Measurements from ENCODE around the gene IL1RN. TPM values are rescaled to one million over a fixed set of nuclear protein-coding genes. Genes with fewer than 3 reads are reported as not detected.

The IL1RN gene
- total RNA-seq, 4 donors from 2014 or later = 129 to 147 (median 135) TPM

GRCh38 chr2:113141451-113141850 lies 14.1 kb downstream of the IL1RN start:
- no peaks in the 10 kb centered on the region for H3K36me3 ChIP-seq
- H3K4me3 ChIP-seq = no peak overlapping the region
- no peaks in the 10 kb centered on the region for H3K9me3 ChIP-seq
- no peak overlapping the region for H3K27ac ChIP-seq
- no peaks in the 10 kb centered on the region for H3K27me3 ChIP-seq
- TF ChIP-seq EP300 (IDR thresholded peaks at IDR 0.05) = no peak
- no peak for TF ChIP-seq POLR2A (IDR thresholded peaks at IDR 0.05)
- TF ChIP-seq POLR2AphosphoS5 (IDR thresholded peaks at IDR 0.05) = no peak
- TF ChIP-seq, protein P1, sequence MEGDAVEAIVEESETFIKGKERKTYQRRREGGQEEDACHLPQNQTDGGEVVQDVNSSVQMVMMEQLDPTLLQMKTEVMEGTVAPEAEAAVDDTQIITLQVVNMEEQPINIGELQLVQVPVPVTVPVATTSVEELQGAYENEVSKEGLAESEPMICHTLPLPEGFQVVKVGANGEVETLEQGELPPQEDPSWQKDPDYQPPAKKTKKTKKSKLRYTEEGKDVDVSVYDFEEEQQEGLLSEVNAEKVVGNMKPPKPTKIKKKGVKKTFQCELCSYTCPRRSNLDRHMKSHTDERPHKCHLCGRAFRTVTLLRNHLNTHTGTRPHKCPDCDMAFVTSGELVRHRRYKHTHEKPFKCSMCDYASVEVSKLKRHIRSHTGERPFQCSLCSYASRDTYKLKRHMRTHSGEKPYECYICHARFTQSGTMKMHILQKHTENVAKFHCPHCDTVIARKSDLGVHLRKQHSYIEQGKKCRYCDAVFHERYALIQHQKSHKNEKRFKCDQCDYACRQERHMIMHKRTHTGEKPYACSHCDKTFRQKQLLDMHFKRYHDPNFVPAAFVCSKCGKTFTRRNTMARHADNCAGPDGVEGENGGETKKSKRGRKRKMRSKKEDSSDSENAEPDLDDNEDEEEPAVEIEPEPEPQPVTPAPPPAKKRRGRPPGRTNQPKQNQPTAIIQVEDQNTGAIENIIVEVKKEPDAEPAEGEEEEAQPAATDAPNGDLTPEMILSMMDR (IDR thresholded peaks at IDR 0.05) = no peak
- 86% methylated on average over 6 of the region's 6 CpGs for WGBS
- peaks cover 9% of the 10 kb centered on the region for H3K4me1 ChIP-seq
- DNase-seq (ENCODE audit: low spot score in 2 of 2) = no peak

- no peak overlapping the region for H3K4me3 ChIP-seq
- TF ChIP-seq POLR2AphosphoS5 (IDR thresholded peaks at IDR 0.05) (no peak), POLR2A (IDR thresholded peaks at IDR 0.05) (no peak), EP300 (IDR thresholded peaks at IDR 0.05) (no peak)
- TF ChIP-seq, protein P1 (IDR thresholded peaks at IDR 0.05) = no peak
- 98% methylated on average over 2 of the region's 2 CpGs for WGBS
- H3K4me1 ChIP-seq = peaks cover 9% of the 10 kb centered on the region
- no peaks in the 10 kb centered on the region for H3K27me3 ChIP-seq
- no peaks in the 10 kb centered on the region for H3K9me3 ChIP-seq
- DNase-seq (ENCODE audit: low spot score in 2 of 2) = no peak
- H3K27ac ChIP-seq = no peak overlapping the region
- no peaks in the 10 kb centered on the region for H3K36me3 ChIP-seq
These were observed 14.9 kb downstream of the IL1RN start for GRCh38 chr2:113142290-113142689.

- H3K36me3 ChIP-seq = no peaks in the 10 kb centered on the region
- no peak overlapping the region for H3K27ac ChIP-seq
- DNase-seq (ENCODE audit: low spot score in 2 of 2) = no peak
- no peaks in the 10 kb centered on the region for H3K27me3 ChIP-seq
- no peaks in the 10 kb centered on the region for H3K9me3 ChIP-seq
- H3K4me3 ChIP-seq = no peak overlapping the region
- no peaks in the 10 kb centered on the region for H3K4me1 ChIP-seq
- TF ChIP-seq EP300 (IDR thresholded peaks at IDR 0.05) = no peak
- TF ChIP-seq POLR2AphosphoS5 (IDR thresholded peaks at IDR 0.05) = no peak
- TF ChIP-seq, protein P1 (IDR thresholded peaks at IDR 0.05) = no peak
- TF ChIP-seq POLR2A (IDR thresholded peaks at IDR 0.05) = no peak
- WGBS = 92% methylated on average over 4 of the region's 4 CpGs
These were observed 16.9 kb downstream of the IL1RN start for GRCh38 chr2:113144259-113144658.

DNA sequence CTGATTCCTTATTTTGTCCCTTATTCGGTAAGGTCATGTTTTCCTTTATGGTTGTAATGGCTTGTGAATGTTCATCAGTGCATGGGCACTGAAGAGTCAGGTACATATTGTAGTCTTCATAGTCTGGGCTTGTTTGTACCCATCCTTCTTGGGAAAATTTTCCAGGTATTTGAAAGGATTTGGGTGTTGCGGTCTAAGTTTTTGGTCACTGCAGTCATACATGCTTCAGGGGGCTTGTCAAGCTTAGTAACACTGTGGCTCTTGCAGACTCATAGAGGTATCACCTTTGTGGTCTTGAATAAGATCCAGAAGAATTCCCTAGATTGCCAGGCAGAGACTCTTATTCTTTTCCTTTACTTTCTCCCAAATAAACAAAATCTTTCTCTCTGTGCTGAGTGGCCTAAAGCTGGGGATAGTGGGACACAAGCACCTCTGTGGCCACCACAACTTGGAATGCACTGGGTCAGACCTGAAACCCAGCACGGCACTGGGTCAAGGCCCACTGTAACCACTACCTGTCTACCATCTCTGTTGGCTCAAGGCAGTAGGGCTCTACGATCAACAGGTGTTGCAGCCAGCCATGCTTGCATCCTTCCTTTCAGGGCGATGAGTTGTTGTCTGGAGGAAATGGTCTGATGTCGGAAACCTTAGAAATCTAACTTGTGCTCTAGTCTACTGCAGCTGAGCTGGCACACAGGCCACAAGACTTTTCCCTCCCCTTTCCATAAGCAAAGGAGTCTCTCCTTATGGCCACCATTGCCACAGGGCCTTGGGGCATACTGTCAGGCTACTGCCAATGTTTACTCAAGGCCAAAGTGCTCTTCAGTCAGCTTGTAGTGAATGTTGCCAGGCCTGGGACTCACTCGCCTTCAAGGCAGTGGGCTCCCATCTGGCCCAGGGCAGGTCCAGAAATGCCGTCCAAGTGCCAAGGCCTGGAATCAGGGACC lies 21.5 kb downstream of the IL1RN start:
- no peak for TF ChIP-seq EP300 (IDR thresholded peaks at IDR 0.05)
- no peak for TF ChIP-seq POLR2AphosphoS5 (IDR thresholded peaks at IDR 0.05)
- TF ChIP-seq, protein P1 (IDR thresholded peaks at IDR 0.05) = no peak
- no peak for TF ChIP-seq POLR2A (IDR thresholded peaks at IDR 0.05)
- WGBS = 85% methylated on average over 7 of the region's 8 CpGs
- Histone ChIP-seq H3K27me3 (no peaks in the 10 kb centered on the region), H3K9me3 (no peaks in the 10 kb centered on the region), H3K36me3 (no peaks in the 10 kb centered on the region), H3K4me3 (no peak overlapping the region), H3K4me1 (no peaks in the 10 kb centered on the region), H3K27ac (no peak overlapping the region)
- DNase-seq (ENCODE audit: low spot score in 2 of 2) = no peak

DNA sequence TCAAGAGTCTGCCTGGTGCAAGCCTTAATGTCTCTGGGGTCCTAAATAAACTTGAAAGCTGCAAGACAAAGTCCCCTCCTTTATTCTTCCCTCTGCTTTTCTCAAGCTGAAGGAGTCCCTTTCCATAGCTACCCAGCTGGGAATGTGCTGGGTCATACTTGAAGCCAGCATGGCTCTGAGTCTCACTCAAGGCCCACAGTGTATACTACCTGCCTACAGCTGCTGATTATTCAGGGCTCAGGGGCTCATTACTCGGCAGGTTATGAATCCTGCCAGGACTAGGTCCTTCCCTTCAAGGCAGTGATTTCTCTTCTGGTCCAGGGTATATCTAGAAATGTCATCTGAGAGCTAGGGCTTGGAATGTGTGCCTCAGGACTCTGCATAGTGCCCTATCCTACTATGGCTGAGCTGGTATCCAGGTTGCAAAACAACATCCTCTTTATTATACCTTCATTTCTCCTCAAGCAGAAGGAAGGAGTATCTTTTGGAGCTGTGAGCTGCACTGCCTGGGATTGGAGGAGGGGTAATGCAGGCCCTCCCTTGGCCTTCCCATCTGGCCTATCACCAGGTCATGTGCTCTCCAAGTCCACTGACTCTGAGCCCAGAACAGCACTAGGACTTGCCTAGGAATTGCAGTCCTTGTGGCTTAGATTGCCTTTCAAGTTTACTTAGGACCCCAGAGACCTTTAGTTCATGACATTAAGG lies 22.3 kb downstream of the IL1RN start:
- Histone ChIP-seq H3K36me3 (no peaks in the 10 kb centered on the region), H3K4me3 (no peak overlapping the region), H3K9me3 (no peaks in the 10 kb centered on the region), H3K27ac (no peak overlapping the region), H3K4me1 (no peaks in the 10 kb centered on the region), H3K27me3 (no peaks in the 10 kb centered on the region)
- no peak for DNase-seq (ENCODE audit: low spot score in 2 of 2)
- 50% methylated on average over 1 of the region's 1 CpG for WGBS
- TF ChIP-seq POLR2A (IDR thresholded peaks at IDR 0.05) (no peak), EP300 (IDR thresholded peaks at IDR 0.05) (no peak), POLR2AphosphoS5 (IDR thresholded peaks at IDR 0.05) (no peak)
- TF ChIP-seq, protein P1 (IDR thresholded peaks at IDR 0.05) = no peak

Measured in suprapubic skin (tissue), 4 donors.